Neural progenitor cell (in vitro differentiated cells): ENCODE results near the gene ZFYVE9. TPM values are rescaled to one million over a fixed set of nuclear protein-coding genes. Genes with fewer than 3 reads are reported as not detected.

Experiments
- DNase-seq: peaks from one replicate; pipeline ENCODE4 v3.0.0-alpha.2; 2016; ENCODE audit warnings: low spot score
- H2AFZ ChIP-seq: fragments of 200-600 bp; sonication (generic); replicated peaks from 2 replicates; pipeline ENCODE4 v1.6.1; 2016; ENCODE audit warnings: antibody characterized with exemption
- H3F3A ChIP-seq: fragments of 200-600 bp; sonication (generic); 2 replicates; pipeline ENCODE4 v1.6.1; 2016; ENCODE audit warnings: antibody characterized with exemption, low read depth
- H3K27ac ChIP-seq: fragments of 200-600 bp; sonication (generic); 2 replicates; pipeline ENCODE4 v1.5.1; 2016; ENCODE audit warnings: mild to moderate bottlenecking
- H3K27me3 ChIP-seq: fragments of 200-600 bp; sonication (generic); 2 replicates; pipeline ENCODE4 v1.6.1; 2016; ENCODE audit warnings: mild to moderate bottlenecking, moderate library complexity
- H3K36me3 ChIP-seq: fragments of 200-600 bp; sonication (generic); 2 replicates; pipeline ENCODE4 v1.5.1; 2016
- H3K4me1 ChIP-seq: fragments of 200-600 bp; sonication (generic); 2 replicates; pipeline ENCODE4 v1.6.1; 2016; ENCODE audit warnings: mixed run types
- H3K4me2 ChIP-seq: fragments of 200-600 bp; sonication (generic); 2 replicates; pipeline ENCODE4 v1.6.1; 2016
- H3K4me3 ChIP-seq: fragments of 200-600 bp; sonication (generic); 2 replicates; pipeline ENCODE4 v1.5.1; 2016
- H3K79me2 ChIP-seq: fragments of 200-600 bp; sonication (generic); 2 replicates; pipeline ENCODE4 v1.6.1; 2016; ENCODE audit warnings: low read depth
- H3K9ac ChIP-seq: fragments of 200-600 bp; sonication (generic); 2 replicates; pipeline ENCODE4 v1.6.1; 2016
- H3K9me3 ChIP-seq: fragments of 200-600 bp; sonication (generic); 2 replicates; pipeline ENCODE4 v1.5.1; 2016; ENCODE audit warnings: low read depth
- H4K20me1 ChIP-seq: fragments of 200-600 bp; sonication (generic); 2 replicates; pipeline ENCODE4 v1.6.1; 2016; ENCODE audit warnings: low read depth
- H3K27ac Mint-ChIP-seq: 3 replicates; pipeline ENCODE4 v1.8.0; 2021; ENCODE audit warnings: mixed read lengths
- H3K27me3 Mint-ChIP-seq: 2 replicates; pipeline ENCODE4 v1.8.0; 2022; ENCODE audit warnings: low read depth, mild to moderate bottlenecking, inconsistent platforms, moderate library complexity, mixed read lengths; ENCODE audit not compliant: insufficient read depth
- H3K36me3 Mint-ChIP-seq: 3 replicates; pipeline ENCODE4 v1.8.0; 2021; ENCODE audit warnings: mixed read lengths
- H3K4me1 Mint-ChIP-seq: 3 replicates; pipeline ENCODE4 v1.8.0; 2021; ENCODE audit warnings: mixed read lengths
- H3K4me3 Mint-ChIP-seq: 3 replicates; pipeline ENCODE4 v1.8.0; 2021; ENCODE audit warnings: mild to moderate bottlenecking, moderate library complexity, mixed read lengths
- H3K9me3 Mint-ChIP-seq: 3 replicates; pipeline ENCODE4 v1.8.0; 2020; ENCODE audit warnings: mixed read lengths
- EZH2 ChIP-seq: fragments of 200-600 bp; sonication (generic); IDR thresholded peaks from 2 replicates; pipeline ENCODE4 v1.6.1; 2017; ENCODE audit warnings: antibody characterized with exemption, mild to moderate bottlenecking, moderate library complexity
- EZH2phosphoT487 ChIP-seq: fragments of 200-600 bp; sonication (generic); IDR thresholded peaks from 2 replicates; pipeline ENCODE4 v1.6.1; 2017; ENCODE audit warnings: antibody characterized with exemption
- total RNA-seq: library from RNA; depleted of rRNA; stranded (reverse); fragments of >200 nt; gene quantifications from 2 replicates; pipeline ENCODE4 v1.2.3, GENCODE V29; 2015; ENCODE audit warnings: low replicate concordance
- TF ChIP-seq, protein P1 (sequence below): fragments of 200-600 bp; sonication (generic); IDR thresholded peaks from 2 replicates; pipeline ENCODE4 v1.5.1; 2017; ENCODE audit warnings: antibody characterized with exemption, mild to moderate bottlenecking

The ZFYVE9 gene
- total RNA-seq, 1 donor from 2014 or later = 42.7 TPM

DNA sequence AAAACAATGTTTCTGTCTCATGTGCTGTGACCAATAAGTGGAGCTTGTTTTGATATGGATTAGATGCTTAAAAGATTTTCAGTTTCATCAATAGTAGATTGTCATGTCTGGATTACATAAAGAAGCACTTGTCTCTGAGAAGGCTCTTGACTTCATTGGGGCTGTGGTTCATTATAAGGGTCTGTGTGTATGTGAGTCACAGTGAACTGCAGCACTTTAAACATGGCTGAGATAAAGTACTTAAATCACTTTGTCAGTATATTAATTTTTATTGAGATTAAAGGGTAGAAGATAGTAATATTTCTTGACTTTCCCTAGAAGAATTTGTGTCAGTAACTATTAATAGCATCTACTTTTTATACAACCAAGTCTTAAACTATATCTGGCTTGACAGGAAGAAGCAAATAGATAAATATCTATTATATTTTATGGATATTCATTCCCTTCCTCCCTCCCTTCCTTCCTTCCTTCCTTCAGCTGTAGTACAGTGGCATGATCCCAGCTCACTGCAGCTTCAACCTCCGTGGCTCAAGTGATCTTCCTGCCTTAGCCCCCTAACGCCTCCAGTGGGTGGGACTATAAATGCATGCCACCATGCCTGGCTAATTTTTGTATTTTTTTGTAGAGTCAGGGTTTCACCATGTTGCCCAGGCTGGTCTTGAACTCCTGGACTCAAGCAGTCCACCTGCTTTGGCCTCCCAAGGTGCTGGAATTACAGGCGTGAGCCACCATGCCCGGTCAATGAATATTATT is 48.8 kb downstream of the ZFYVE9 start:
- H3K4me1 Mint-ChIP-seq = no peaks in the 10 kb centered on the region
- Histone ChIP-seq H3K4me1 (no peaks in the 10 kb centered on the region), H3K27me3 (no peaks in the 10 kb centered on the region), H3K27ac (no peak overlapping the region), H3F3A (no peaks in the 10 kb centered on the region), H3K4me3 (no peak overlapping the region), H3K9ac (no peak overlapping the region), H3K79me2 (peaks cover 29% of the 10 kb centered on the region), H3K36me3 (peaks cover 4% of the 10 kb centered on the region), H2AFZ (no peak overlapping the region), H3K4me2 (no peak overlapping the region), H4K20me1 (peaks cover 10% of the 10 kb centered on the region), H3K9me3 (no peaks in the 10 kb centered on the region)
- H3K4me3 Mint-ChIP-seq = no peak overlapping the region
- TF ChIP-seq, protein P1, sequence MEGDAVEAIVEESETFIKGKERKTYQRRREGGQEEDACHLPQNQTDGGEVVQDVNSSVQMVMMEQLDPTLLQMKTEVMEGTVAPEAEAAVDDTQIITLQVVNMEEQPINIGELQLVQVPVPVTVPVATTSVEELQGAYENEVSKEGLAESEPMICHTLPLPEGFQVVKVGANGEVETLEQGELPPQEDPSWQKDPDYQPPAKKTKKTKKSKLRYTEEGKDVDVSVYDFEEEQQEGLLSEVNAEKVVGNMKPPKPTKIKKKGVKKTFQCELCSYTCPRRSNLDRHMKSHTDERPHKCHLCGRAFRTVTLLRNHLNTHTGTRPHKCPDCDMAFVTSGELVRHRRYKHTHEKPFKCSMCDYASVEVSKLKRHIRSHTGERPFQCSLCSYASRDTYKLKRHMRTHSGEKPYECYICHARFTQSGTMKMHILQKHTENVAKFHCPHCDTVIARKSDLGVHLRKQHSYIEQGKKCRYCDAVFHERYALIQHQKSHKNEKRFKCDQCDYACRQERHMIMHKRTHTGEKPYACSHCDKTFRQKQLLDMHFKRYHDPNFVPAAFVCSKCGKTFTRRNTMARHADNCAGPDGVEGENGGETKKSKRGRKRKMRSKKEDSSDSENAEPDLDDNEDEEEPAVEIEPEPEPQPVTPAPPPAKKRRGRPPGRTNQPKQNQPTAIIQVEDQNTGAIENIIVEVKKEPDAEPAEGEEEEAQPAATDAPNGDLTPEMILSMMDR = peak; percentile 6
- no peak for TF ChIP-seq EZH2phosphoT487
- TF ChIP-seq EZH2 = no peak
- no peak for DNase-seq
- H3K27ac Mint-ChIP-seq = no peak overlapping the region
- H3K36me3 Mint-ChIP-seq = peaks cover 3% of the 10 kb centered on the region
- peaks cover 2% of the 10 kb centered on the region for H3K27me3 Mint-ChIP-seq
- H3K9me3 Mint-ChIP-seq = peaks cover 14% of the 10 kb centered on the region

DNA sequence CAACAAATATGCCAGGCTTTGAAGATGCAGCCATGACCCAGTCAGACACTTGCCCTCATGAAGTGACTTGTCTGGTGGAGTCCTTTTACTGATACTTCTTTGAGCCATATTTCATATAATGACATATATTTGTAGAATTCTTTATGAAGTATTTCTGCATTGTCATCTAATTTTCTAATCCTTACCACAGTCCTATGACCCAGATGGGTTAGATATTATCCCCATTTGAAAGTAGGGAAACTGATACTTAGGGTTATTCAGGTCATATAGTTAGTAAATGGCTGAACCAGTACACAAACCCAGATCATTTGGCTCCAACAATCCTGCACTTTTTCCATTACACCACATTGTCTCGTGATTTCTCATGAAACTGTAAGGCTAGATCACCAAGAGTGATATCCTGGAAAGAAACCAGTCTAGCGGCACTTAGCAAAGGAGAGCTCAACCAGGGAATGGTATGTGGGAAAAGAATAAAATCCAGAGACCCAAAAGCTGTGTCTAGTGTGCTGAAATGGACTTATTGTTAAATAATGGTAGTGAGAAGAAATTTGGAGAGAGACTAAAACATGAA is 49.6 kb downstream of the ZFYVE9 start:
- Mint-ChIP-seq H3K27ac (no peak overlapping the region), H3K9me3 (peaks cover 10% of the 10 kb centered on the region), H3K4me3 (no peak overlapping the region), H3K4me1 (no peaks in the 10 kb centered on the region), H3K27me3 (peaks cover 2% of the 10 kb centered on the region), H3K36me3 (peaks cover 4% of the 10 kb centered on the region)
- Histone ChIP-seq H3K4me3 (no peak overlapping the region), H3K9ac (no peak overlapping the region), H4K20me1 (peaks cover 10% of the 10 kb centered on the region), H3K4me2 (no peak overlapping the region), H3K27ac (no peak overlapping the region), H3K9me3 (no peaks in the 10 kb centered on the region), H3K4me1 (no peaks in the 10 kb centered on the region), H3K36me3 (peaks cover 4% of the 10 kb centered on the region), H3K79me2 (peaks cover 27% of the 10 kb centered on the region), H2AFZ (no peak overlapping the region), H3K27me3 (no peaks in the 10 kb centered on the region), H3F3A (no peaks in the 10 kb centered on the region)
- DNase-seq = no peak
- TF ChIP-seq, protein P1 = no peak
- TF ChIP-seq EZH2phosphoT487 (no peak), EZH2 (no peak)

DNA sequence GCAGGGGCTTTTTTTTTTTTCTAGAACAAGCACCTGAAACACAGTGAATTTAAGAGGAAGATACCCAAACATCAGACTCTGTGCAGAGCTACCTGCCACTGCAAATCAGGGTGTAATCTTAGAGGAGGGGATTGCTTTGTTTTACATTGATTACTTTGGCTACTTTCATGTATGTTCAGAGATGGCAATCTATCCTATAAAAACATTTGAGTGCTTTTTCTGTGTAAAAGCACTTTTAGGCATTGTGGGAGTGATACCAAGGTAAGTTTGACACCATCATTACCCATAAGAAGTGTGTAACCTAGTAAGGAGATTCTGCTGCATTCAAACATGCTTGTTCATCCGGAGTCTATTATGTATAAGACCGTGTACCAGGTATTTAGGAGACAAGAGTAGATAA is 50.1 kb downstream of the ZFYVE9 start:
- no peak for TF ChIP-seq EZH2
- TF ChIP-seq, protein P1 = no peak
- no peak for TF ChIP-seq EZH2phosphoT487
- Mint-ChIP-seq H3K27me3 (peaks cover 2% of the 10 kb centered on the region), H3K9me3 (peaks cover 8% of the 10 kb centered on the region), H3K27ac (no peak overlapping the region), H3K4me3 (no peak overlapping the region), H3K4me1 (no peaks in the 10 kb centered on the region), H3K36me3 (peaks cover 4% of the 10 kb centered on the region)
- Histone ChIP-seq H3K27ac (no peak overlapping the region), H3K36me3 (peaks cover 4% of the 10 kb centered on the region), H3K4me3 (no peak overlapping the region), H3K4me2 (no peak overlapping the region), H3K9me3 (no peaks in the 10 kb centered on the region), H3F3A (no peaks in the 10 kb centered on the region), H2AFZ (no peak overlapping the region), H3K79me2 (peaks cover 27% of the 10 kb centered on the region), H3K27me3 (no peaks in the 10 kb centered on the region), H4K20me1 (peaks cover 10% of the 10 kb centered on the region), H3K9ac (no peak overlapping the region), H3K4me1 (no peaks in the 10 kb centered on the region)
- no peak for DNase-seq
